PC-9 (cell line): ENCODE results near the gene SORCS2.

Experiments used
- EZH2 ChIP-seq: fragments of 200-600 bp; sonication (generic); IDR thresholded peaks from 2 replicates; pipeline ENCODE4 v1.8.0; 2017; ENCODE audit warnings: antibody characterized with exemption, low read depth
- TF ChIP-seq, protein P1 (sequence below): fragments of 200-600 bp; sonication (generic); conservative IDR thresholded peaks from 2 replicates; pipeline ENCODE4 v1.6.1; 2017; ENCODE audit warnings: mixed run types, antibody characterized with exemption, mild to moderate bottlenecking, moderate library complexity

DNA sequence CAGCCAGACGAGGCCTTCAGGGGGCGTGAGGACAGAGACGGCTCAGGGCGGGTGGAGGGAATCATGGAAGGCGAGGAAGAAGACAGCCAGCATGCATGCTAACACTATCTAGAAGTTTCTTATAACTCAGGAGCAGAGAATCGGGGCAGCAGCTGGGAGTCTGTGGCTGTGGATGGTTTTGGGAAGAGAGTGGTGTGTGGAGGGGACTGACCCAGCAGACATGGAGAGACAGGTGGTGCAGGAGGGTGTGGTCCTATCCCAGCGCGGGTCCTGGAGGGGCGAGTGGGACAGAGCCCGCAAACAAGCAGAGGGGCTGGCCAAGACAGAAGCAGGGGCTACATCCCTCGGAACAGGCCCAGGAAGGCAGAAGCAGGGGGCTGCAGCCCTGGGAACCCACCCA is 555.2 kb downstream of the SORCS2 start:
- TF ChIP-seq, protein P1, sequence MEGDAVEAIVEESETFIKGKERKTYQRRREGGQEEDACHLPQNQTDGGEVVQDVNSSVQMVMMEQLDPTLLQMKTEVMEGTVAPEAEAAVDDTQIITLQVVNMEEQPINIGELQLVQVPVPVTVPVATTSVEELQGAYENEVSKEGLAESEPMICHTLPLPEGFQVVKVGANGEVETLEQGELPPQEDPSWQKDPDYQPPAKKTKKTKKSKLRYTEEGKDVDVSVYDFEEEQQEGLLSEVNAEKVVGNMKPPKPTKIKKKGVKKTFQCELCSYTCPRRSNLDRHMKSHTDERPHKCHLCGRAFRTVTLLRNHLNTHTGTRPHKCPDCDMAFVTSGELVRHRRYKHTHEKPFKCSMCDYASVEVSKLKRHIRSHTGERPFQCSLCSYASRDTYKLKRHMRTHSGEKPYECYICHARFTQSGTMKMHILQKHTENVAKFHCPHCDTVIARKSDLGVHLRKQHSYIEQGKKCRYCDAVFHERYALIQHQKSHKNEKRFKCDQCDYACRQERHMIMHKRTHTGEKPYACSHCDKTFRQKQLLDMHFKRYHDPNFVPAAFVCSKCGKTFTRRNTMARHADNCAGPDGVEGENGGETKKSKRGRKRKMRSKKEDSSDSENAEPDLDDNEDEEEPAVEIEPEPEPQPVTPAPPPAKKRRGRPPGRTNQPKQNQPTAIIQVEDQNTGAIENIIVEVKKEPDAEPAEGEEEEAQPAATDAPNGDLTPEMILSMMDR, result no peak
- no peak for TF ChIP-seq EZH2
